ENCODE measurements around the gene FAIM.
"Not testable (repeated sequence)": the region's sequence is repeated elsewhere in the genome, so short reads cannot be mapped to it uniquely, and the experiment has no call there.

Gene FAIM

GRCh38 chr3:138588445-138588844 is 20.1 kb upstream of the FAIM start:
- H3K4me3 ChIP-seq (replicated peaks; ENCODE audit: low read depth, low read length), result no peak overlapping the region
- H3K27me3 ChIP-seq (replicated peaks; ENCODE audit: control insufficient read depth, insufficient read depth, low read length), result no peaks in the 10 kb centered on the region
- no peaks in the 10 kb centered on the region for H3K36me3 ChIP-seq (ENCODE audit: control insufficient read depth, insufficient read depth, low read length)
- no peak for TF ChIP-seq CTCF (IDR thresholded peaks at IDR 0.05; ENCODE audit: insufficient read depth, low read length, poor library complexity, severe bottlenecking)
- no peak for DNase-seq (ENCODE audit: extremely low read depth, insufficient read length)

- Histone ChIP-seq H3K36me3 (ENCODE audit: control insufficient read depth, insufficient read depth, low read length) (no peaks in the 10 kb centered on the region), H3K4me3 (replicated peaks; ENCODE audit: low read depth, low read length) (no peak overlapping the region), H3K27me3 (replicated peaks; ENCODE audit: control insufficient read depth, insufficient read depth, low read length) (no peaks in the 10 kb centered on the region)
- DNase-seq (ENCODE audit: extremely low read depth, insufficient read length), result no peak
- TF ChIP-seq CTCF (IDR thresholded peaks at IDR 0.05; ENCODE audit: insufficient read depth, low read length, poor library complexity, severe bottlenecking), result no peak
Measured at GRCh38 chr3:138591392-138591791, 17.2 kb upstream of the FAIM start.

- DNase-seq (ENCODE audit: extremely low read depth, insufficient read length), result no peak
- Histone ChIP-seq H3K36me3 (ENCODE audit: control insufficient read depth, insufficient read depth, low read length) (no peaks in the 10 kb centered on the region), H3K4me3 (replicated peaks; ENCODE audit: low read depth, low read length) (peak overlapping the region; percentile 69), H3K27me3 (replicated peaks; ENCODE audit: control insufficient read depth, insufficient read depth, low read length) (no peaks in the 10 kb centered on the region)
- no peak for TF ChIP-seq CTCF (IDR thresholded peaks at IDR 0.05; ENCODE audit: insufficient read depth, low read length, poor library complexity, severe bottlenecking)
Measured at GRCh38 chr3:138593488-138594149, 15.0 kb upstream of the FAIM start.

GRCh38 chr3:138594150-138594934 is 14.2 kb upstream of the FAIM start, which contains the start of gene CEP70:
Gene CEP70 (minus strand): TSS chr3:138594260. CDS start chr3:138572927, 21,333 bp downstream.
- H3K27me3 ChIP-seq (replicated peaks; ENCODE audit: control insufficient read depth, insufficient read depth, low read length), result no peaks in the 10 kb centered on the region
- no peaks in the 10 kb centered on the region for H3K36me3 ChIP-seq (ENCODE audit: control insufficient read depth, insufficient read depth, low read length)
- peak; percentile 61 for TF ChIP-seq CTCF (IDR thresholded peaks at IDR 0.05; ENCODE audit: insufficient read depth, low read length, poor library complexity, severe bottlenecking)
- DNase-seq (ENCODE audit: extremely low read depth, insufficient read length), result peak; percentile 85
- peak within 1 kb of the TSS; percentile 69 for H3K4me3 ChIP-seq (replicated peaks; ENCODE audit: low read depth, low read length)

GRCh38 chr3:138594935-138595610 is 13.5 kb upstream of the FAIM start:
- no peak for DNase-seq (ENCODE audit: extremely low read depth, insufficient read length)
- Histone ChIP-seq H3K4me3 (replicated peaks; ENCODE audit: low read depth, low read length) (no peak overlapping the region), H3K27me3 (replicated peaks; ENCODE audit: control insufficient read depth, insufficient read depth, low read length) (no peaks in the 10 kb centered on the region), H3K36me3 (ENCODE audit: control insufficient read depth, insufficient read depth, low read length) (no peaks in the 10 kb centered on the region)
- TF ChIP-seq CTCF (IDR thresholded peaks at IDR 0.05; ENCODE audit: insufficient read depth, low read length, poor library complexity, severe bottlenecking), result no peak

- H3K4me3 ChIP-seq (replicated peaks; ENCODE audit: low read depth, low read length); H3K36me3 ChIP-seq (ENCODE audit: control insufficient read depth, insufficient read depth, low read length); H3K27me3 ChIP-seq (replicated peaks; ENCODE audit: control insufficient read depth, insufficient read depth, low read length); DNase-seq (ENCODE audit: extremely low read depth, insufficient read length): not testable (repeated sequence)
Measured at GRCh38 chr3:138597186-138597976, 11.2 kb upstream of the FAIM start.
